ENCODE data around the gene SELENOS. TPM values are rescaled to one million over a fixed set of nuclear protein-coding genes. Genes with fewer than 3 reads are reported as not detected.
A peak's percentile ranks its signal among the peaks of the same experiment; 100 is the strongest.

Gene SELENOS
- total RNA-seq, 1 donor from 2014 or later, result 84.8 TPM

- TF ChIP-seq CTCF (IDR thresholded peaks at IDR 0.05), result no peak
- H3K4me1 Mint-ChIP-seq (ENCODE audit: low read depth), result peaks cover 18% of the 10 kb centered on the region
- peaks cover 46% of the 10 kb centered on the region for H3K36me3 Mint-ChIP-seq (ENCODE audit: low read depth)
- H3K27ac Mint-ChIP-seq (ENCODE audit: unreplicated experiment), result peak overlapping the region; percentile 53
- no peak overlapping the region for H3K4me3 Mint-ChIP-seq (ENCODE audit: unreplicated experiment)
- no peaks in the 10 kb centered on the region for H3K27me3 Mint-ChIP-seq (ENCODE audit: low read depth)
- no peak for DNase-seq (ENCODE audit: low spot score)
- H3K9me3 Mint-ChIP-seq (ENCODE audit: low read depth), result no peaks in the 10 kb centered on the region
Observed at GRCh38 chr15:101273534-101273933, 3.8 kb downstream of the SELENOS start.

- Mint-ChIP-seq H3K27me3 (ENCODE audit: low read depth) (no peaks in the 10 kb centered on the region), H3K36me3 (ENCODE audit: low read depth) (peaks cover 46% of the 10 kb centered on the region), H3K4me1 (ENCODE audit: low read depth) (peaks cover 13% of the 10 kb centered on the region), H3K9me3 (ENCODE audit: low read depth) (no peaks in the 10 kb centered on the region), H3K27ac (ENCODE audit: unreplicated experiment) (no peak overlapping the region), H3K4me3 (ENCODE audit: unreplicated experiment) (no peak overlapping the region)
- DNase-seq (ENCODE audit: low spot score), result no peak
- TF ChIP-seq CTCF (IDR thresholded peaks at IDR 0.05), result no peak
Observed at GRCh38 chr15:101272584-101272983, 4.7 kb downstream of the SELENOS start.

- peaks cover 41% of the 10 kb centered on the region for H3K36me3 Mint-ChIP-seq (ENCODE audit: low read depth)
- no peaks in the 10 kb centered on the region for H3K4me1 Mint-ChIP-seq (ENCODE audit: low read depth)
- no peak for DNase-seq (ENCODE audit: low spot score)
- no peaks in the 10 kb centered on the region for H3K9me3 Mint-ChIP-seq (ENCODE audit: low read depth)
- H3K4me3 Mint-ChIP-seq (ENCODE audit: unreplicated experiment), result no peak overlapping the region
- peak; percentile 53 for TF ChIP-seq CTCF (IDR thresholded peaks at IDR 0.05)
- H3K27ac Mint-ChIP-seq (ENCODE audit: unreplicated experiment), result no peak overlapping the region
- H3K27me3 Mint-ChIP-seq (ENCODE audit: low read depth), result no peaks in the 10 kb centered on the region
Observed at GRCh38 chr15:101269479-101270223, 7.6 kb downstream of the SELENOS start.

- Mint-ChIP-seq H3K4me1 (ENCODE audit: low read depth) (no peaks in the 10 kb centered on the region), H3K4me3 (ENCODE audit: unreplicated experiment) (no peak overlapping the region), H3K27ac (ENCODE audit: unreplicated experiment) (no peak overlapping the region), H3K27me3 (ENCODE audit: low read depth) (no peaks in the 10 kb centered on the region), H3K36me3 (ENCODE audit: low read depth) (peaks cover 24% of the 10 kb centered on the region), H3K9me3 (ENCODE audit: low read depth) (no peaks in the 10 kb centered on the region)
- no peak for TF ChIP-seq CTCF (IDR thresholded peaks at IDR 0.05)
- DNase-seq (ENCODE audit: low spot score), result no peak
Observed at GRCh38 chr15:101267320-101268104, 9.8 kb downstream of the SELENOS start.

- Mint-ChIP-seq H3K9me3 (ENCODE audit: low read depth) (no peaks in the 10 kb centered on the region), H3K4me1 (ENCODE audit: low read depth) (no peaks in the 10 kb centered on the region), H3K27me3 (ENCODE audit: low read depth) (no peaks in the 10 kb centered on the region), H3K27ac (ENCODE audit: unreplicated experiment) (no peak overlapping the region), H3K4me3 (ENCODE audit: unreplicated experiment) (no peak overlapping the region), H3K36me3 (ENCODE audit: low read depth) (peaks cover 17% of the 10 kb centered on the region)
- no peak for DNase-seq (ENCODE audit: low spot score)
- no peak for TF ChIP-seq CTCF (IDR thresholded peaks at IDR 0.05)
Observed at GRCh38 chr15:101266787-101267186, 10.5 kb downstream of the SELENOS start.

All from chondrocyte (in vitro differentiated cells).